ENCODE measurements around the gene ADGRG3. TPM values are rescaled to one million over a fixed set of nuclear protein-coding genes. Genes with fewer than 3 reads are reported as not detected.

ADGRG3 gene
- total and polyA plus RNA-seq, 2 of the 13 experiments (the other 11 are each of a cell fraction or from before 2014, with no cell fraction given), result 2.7 to 11.8 TPM

DNA sequence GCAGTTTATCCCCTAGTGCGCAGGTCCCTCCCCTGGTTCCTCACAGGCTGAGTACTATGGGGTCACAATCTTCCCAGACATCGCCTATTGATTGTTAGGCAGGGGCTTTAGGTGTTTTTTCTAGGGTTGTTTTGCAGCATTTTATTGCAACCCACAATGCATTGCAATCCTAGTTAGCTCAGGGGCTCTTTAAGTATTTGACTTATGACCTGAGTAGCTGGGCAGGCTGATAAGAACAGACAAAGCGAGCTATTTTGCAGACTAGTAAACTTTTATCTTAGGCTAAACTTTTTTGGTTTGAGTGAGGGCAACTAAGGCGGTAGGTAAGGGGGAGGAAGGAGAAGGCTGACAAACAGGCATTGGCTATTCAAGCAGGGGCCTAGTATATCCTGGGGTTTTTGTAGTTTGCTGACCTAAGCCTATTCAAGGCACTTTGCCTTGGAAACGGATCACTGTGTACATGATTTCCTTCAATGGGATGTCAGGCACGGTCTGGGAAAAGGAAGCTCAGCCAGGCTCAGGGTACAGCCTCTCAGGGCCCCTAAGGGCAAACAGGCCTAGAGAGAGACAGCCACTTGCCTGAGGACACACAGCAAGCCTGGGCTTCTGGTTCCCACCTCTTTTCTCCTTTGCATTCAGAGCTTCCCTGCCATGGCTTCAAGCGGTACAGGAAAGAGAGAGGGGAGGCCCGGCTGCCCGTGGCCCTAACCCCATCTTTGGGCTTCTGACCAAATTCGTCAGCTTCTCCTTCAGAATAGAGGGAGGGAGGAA, 32.9 kb downstream of the ADGRG3 start (continued):
- TF ChIP-seq, protein P1, sequence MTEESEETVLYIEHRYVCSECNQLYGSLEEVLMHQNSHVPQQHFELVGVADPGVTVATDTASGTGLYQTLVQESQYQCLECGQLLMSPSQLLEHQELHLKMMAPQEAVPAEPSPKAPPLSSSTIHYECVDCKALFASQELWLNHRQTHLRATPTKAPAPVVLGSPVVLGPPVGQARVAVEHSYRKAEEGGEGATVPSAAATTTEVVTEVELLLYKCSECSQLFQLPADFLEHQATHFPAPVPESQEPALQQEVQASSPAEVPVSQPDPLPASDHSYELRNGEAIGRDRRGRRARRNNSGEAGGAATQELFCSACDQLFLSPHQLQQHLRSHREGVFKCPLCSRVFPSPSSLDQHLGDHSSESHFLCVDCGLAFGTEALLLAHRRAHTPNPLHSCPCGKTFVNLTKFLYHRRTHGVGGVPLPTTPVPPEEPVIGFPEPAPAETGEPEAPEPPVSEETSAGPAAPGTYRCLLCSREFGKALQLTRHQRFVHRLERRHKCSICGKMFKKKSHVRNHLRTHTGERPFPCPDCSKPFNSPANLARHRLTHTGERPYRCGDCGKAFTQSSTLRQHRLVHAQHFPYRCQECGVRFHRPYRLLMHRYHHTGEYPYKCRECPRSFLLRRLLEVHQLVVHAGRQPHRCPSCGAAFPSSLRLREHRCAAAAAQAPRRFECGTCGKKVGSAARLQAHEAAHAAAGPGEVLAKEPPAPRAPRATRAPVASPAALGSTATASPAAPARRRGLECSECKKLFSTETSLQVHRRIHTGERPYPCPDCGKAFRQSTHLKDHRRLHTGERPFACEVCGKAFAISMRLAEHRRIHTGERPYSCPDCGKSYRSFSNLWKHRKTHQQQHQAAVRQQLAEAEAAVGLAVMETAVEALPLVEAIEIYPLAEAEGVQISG (CRISPR knock-in tag; IDR thresholded peaks at IDR 0.05), result no peak
- TF ChIP-seq, protein P2, sequence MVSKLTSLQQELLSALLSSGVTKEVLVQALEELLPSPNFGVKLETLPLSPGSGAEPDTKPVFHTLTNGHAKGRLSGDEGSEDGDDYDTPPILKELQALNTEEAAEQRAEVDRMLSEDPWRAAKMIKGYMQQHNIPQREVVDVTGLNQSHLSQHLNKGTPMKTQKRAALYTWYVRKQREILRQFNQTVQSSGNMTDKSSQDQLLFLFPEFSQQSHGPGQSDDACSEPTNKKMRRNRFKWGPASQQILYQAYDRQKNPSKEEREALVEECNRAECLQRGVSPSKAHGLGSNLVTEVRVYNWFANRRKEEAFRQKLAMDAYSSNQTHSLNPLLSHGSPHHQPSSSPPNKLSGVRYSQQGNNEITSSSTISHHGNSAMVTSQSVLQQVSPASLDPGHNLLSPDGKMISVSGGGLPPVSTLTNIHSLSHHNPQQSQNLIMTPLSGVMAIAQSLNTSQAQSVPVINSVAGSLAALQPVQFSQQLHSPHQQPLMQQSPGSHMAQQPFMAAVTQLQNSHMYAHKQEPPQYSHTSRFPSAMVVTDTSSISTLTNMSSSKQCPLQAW (CRISPR knock-in tag; IDR thresholded peaks at IDR 0.05), result no peak
- TF ChIP-seq, protein P3, sequence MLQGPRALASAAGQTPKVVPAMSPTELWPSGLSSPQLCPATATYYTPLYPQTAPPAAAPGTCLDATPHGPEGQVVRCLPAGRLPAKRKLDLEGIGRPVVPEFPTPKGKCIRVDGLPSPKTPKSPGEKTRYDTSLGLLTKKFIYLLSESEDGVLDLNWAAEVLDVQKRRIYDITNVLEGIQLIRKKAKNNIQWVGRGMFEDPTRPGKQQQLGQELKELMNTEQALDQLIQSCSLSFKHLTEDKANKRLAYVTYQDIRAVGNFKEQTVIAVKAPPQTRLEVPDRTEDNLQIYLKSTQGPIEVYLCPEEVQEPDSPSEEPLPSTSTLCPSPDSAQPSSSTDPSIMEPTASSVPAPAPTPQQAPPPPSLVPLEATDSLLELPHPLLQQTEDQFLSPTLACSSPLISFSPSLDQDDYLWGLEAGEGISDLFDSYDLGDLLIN (CRISPR knock-in tag; IDR thresholded peaks at IDR 0.05; ENCODE audit: borderline replicate concordance), result no peak
- TF ChIP-seq, protein P4, sequence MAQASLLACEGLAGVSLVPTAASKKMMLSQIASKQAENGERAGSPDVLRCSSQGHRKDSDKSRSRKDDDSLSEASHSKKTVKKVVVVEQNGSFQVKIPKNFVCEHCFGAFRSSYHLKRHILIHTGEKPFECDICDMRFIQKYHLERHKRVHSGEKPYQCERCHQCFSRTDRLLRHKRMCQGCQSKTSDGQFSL (CRISPR knock-in tag; IDR thresholded peaks at IDR 0.05), result no peak
- TF ChIP-seq HMG20A (CRISPR knock-in tag; IDR thresholded peaks at IDR 0.05; ENCODE audit: borderline replicate concordance), result no peak
- no peak for TF ChIP-seq ZC3H4 (CRISPR knock-in tag; IDR thresholded peaks at IDR 0.05; ENCODE audit: borderline replicate concordance)
- TF ChIP-seq MBD4 (IDR thresholded peaks at IDR 0.05; ENCODE audit: borderline replicate concordance, low read length), result no peak
- TF ChIP-seq ZNF713 (CRISPR knock-in tag; IDR thresholded peaks at IDR 0.05), result no peak
- TF ChIP-seq SOX6 (IDR thresholded peaks at IDR 0.05), result no peak
- TF ChIP-seq SOX6 (CRISPR knock-in tag; IDR thresholded peaks at IDR 0.05), result peak; percentile 72; the same call in 1 of the 2 replicates
- TF ChIP-seq, protein P5, sequence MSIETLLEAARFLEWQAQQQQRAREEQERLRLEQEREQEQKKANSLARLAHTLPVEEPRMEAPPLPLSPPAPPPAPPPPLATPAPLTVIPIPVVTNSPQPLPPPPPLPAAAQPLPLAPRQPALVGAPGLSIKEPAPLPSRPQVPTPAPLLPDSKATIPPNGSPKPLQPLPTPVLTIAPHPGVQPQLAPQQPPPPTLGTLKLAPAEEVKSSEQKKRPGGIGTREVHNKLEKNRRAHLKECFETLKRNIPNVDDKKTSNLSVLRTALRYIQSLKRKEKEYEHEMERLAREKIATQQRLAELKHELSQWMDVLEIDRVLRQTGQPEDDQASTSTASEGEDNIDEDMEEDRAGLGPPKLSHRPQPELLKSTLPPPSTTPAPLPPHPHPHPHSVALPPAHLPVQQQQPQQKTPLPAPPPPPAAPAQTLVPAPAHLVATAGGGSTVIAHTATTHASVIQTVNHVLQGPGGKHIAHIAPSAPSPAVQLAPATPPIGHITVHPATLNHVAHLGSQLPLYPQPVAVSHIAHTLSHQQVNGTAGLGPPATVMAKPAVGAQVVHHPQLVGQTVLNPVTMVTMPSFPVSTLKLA (IDR thresholded peaks at IDR 0.05), result no peak
- no peak for TF ChIP-seq NCOA1 (CRISPR knock-in tag; IDR thresholded peaks at IDR 0.05)
- TF ChIP-seq ELF3 (CRISPR knock-in tag; IDR thresholded peaks at IDR 0.05), result 0 out of 2 replicates have a peak, but pooled peaks have one; percentile 43
- TF ChIP-seq RCOR2 (CRISPR knock-in tag; IDR thresholded peaks at IDR 0.05), result peak; percentile 72; the same call in 1 of the 2 replicates
- TF ChIP-seq, protein P6, sequence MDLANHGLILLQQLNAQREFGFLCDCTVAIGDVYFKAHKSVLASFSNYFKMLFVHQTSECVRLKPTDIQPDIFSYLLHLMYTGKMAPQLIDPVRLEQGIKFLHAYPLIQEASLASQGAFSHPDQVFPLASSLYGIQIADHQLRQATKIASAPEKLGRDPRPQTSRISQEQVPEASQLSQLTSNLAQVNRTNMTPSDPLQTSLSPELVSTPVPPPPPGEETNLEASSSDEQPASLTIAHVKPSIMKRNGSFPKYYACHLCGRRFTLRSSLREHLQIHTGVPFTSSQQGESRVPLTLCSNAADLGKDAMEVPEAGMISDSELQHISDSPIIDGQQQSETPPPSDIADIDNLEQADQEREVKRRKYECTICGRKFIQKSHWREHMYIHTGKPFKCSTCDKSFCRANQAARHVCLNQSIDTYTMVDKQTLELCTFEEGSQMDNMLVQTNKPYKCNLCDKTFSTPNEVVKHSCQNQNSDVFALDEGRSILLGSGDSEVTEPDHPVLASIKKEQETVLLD (CRISPR knock-in tag; IDR thresholded peaks at IDR 0.05; ENCODE audit: low read depth), result no peak
- TF ChIP-seq ZNF24 (IDR thresholded peaks at IDR 0.05), result no peak
- no peak for TF ChIP-seq ZNF264 (CRISPR knock-in tag; IDR thresholded peaks at IDR 0.05)
- TF ChIP-seq REL (CRISPR knock-in tag; conservative IDR thresholded peaks at IDR 0.05), result 0 out of 2 replicates have a peak, but pooled peaks have one; percentile 49
- peak; percentile 22; the same call in 1 of the 2 replicates for TF ChIP-seq IRF2 (CRISPR knock-in tag; IDR thresholded peaks at IDR 0.05)
- no peak for TF ChIP-seq JUN (CRISPR knock-in tag; IDR thresholded peaks at IDR 0.05)
- TF ChIP-seq MAFF (IDR thresholded peaks at IDR 0.05; ENCODE audit: low read depth, low read length), result peak; percentile 85
- TF ChIP-seq ZNF629 (CRISPR knock-in tag; conservative IDR thresholded peaks at IDR 0.05), result no peak

Measured in HepG2 (cell line).